ENCODE measurements around the gene TCOF1.

The TCOF1 gene

GRCh38 chr5:150325426-150325825, 32.1 kb upstream of the TCOF1 start:
- DNase-seq (ENCODE audit: low read depth, low spot score): no peak

DNA sequence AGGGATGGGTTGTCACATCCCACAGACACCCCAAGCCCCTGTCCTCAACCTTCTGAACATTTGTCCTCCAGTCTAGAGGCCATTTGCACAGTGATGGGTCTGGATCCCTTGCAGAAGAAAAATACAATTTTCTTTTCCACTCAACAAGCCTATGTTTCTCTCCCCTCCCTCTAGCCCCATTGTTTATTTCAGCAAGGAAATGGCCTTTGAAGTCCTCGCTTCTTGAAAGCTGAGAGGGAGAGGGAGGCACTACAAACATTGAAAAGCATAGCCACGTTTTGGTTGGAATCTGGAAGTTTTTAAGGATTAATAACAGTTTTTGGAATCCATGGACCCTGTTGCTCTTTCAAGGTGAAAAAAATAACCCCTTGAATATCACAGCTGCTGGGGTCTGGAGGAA, 30.8 kb upstream of the TCOF1 start:
- DNase-seq (ENCODE audit: low read depth, low spot score): no peak

DNA sequence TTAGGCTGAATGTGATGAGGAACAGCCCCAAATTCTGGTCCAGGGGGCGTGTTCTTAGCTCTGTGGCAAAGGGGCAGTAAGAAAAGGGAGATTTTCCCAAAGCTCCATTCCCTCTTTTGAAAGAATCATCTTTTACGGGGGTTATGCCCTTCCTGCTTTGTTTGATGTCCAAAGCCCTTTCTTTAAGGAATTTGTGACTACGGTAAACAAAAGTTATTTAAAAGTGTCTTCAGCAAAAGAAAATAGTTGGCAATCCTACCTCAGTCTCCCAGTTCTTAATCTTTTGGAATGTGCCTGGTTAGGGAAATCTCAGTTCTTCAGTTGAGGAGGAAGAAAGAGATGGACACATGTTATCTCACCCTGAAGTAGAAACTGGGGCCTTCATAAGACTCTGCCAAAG, 30.4 kb upstream of the TCOF1 start:
- DNase-seq (ENCODE audit: low read depth, low spot score): no peak

GRCh38 chr5:150328515-150328914, 29.0 kb upstream of the TCOF1 start:
- no peak for DNase-seq (ENCODE audit: low read depth, low spot score)

GRCh38 chr5:150329038-150329437, 28.5 kb upstream of the TCOF1 start:
- no peak for DNase-seq (ENCODE audit: low read depth, low spot score)

DNA sequence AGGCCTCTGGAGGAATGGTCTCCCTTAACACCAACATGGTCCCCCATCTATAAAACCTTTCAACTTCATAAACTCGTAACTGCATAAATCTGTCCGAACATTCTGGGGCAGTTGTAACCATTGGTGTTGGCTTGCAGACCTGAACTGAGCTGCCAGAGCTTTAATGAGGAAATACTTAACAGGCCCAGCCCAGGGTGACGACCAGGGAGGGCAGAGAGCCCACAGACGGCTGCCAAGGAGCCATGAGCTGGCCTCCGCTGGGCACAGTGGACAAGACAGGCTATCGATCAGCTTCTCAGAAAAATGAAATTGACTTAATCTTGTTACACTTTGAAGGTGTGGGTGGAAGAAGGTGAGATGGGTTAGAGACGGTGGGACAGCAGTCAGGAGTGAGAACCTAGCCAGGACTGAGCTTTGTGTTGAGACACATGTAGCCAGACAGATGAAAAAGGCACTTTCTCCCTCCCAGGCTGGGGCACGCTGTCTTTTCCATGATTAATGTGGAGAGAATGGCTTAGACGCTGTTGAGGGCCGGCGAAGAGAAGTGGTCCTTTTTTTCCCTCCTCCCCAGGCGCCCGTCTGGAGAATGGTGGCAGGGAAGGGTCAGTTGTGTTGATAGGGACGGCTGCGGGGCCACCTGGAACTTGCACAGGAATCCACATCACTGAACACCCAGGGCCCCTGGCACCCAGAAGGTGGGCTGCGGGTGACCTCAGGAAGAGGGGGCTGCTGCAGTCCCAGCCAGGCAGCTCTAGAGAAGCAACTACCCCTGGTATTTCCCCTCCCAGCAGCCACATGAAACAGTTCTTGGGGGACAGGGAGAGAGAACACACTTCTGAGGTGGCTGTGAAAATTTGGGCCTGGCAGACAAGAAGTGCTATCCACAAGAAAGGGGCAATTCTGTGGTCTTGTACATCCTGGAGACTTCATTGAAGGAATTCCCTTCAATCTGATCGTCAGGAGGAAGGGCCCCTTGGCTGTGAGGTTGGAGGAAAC, 27.3 kb upstream of the TCOF1 start:
- no peak for DNase-seq (ENCODE audit: low read depth, low spot score)

DNA sequence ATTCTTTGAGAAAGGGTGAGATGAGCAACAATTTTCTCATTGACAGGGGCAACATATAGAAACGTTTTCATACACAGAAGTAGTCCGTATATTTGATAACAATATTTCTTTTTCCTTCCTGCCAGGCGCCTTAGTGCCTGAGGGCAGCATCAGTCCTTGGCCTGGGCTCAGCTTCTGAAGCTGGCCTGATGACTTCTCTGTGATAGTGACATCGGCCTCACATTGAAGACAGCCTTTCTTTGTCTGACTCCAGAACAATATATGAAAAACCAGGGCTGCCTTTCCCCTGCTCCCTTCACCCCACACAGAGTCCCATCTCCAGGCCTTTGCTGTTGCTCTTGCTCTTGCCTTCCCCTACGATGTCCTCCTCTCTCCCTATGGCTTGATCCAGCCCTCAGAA, 24.1 kb upstream of the TCOF1 start:
- DNase-seq (ENCODE audit: low read depth, low spot score): no peak

DNA sequence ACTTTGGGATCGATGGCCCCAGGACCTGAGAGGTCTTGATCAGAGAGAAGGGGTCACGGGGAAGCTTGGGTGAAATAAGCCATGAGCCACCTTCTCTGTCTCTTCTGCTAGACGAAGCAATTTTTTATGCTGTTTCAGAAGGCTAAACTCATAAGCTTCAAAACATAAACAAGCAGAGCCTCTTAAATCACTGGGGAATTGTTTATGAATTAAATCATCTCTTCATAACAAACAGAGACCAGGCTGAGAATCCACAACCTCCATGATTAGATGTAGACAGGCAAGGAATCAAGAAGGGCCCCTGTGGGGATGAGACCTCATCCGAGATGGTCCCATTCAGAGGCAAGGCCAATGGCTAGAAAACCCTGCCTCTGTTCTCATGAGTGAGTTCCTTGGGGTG, 21.7 kb upstream of the TCOF1 start:
- DNase-seq (ENCODE audit: low read depth, low spot score): no peak

DNA sequence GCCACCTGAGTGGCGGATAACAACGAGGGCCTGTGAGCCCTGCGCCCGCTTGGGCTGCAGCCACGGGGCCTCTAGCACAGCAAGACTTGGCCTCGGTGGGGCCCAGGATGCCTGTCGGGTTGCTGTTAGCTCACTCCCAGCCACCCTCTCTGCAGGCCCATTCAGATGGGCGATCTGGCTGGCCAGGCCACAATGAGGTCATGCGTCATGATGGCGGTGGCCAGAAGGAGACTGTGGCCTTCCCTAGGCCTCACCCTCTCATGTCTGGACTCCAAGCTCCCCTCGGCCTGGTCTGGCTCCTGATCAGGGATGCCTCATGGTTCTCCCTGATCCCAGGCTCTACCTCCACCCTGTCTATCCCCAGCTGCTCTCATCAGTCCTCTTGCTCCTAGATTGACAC, 19.0 kb upstream of the TCOF1 start:
- DNase-seq (ENCODE audit: low read depth, low spot score): no peak

- no peak for DNase-seq (ENCODE audit: low read depth, low spot score)
Observed at GRCh38 chr5:150339165-150339564, 18.3 kb upstream of the TCOF1 start.

- DNase-seq (ENCODE audit: low read depth, low spot score): no peak
Observed at GRCh38 chr5:150339841-150340240, 17.7 kb upstream of the TCOF1 start.

DNA sequence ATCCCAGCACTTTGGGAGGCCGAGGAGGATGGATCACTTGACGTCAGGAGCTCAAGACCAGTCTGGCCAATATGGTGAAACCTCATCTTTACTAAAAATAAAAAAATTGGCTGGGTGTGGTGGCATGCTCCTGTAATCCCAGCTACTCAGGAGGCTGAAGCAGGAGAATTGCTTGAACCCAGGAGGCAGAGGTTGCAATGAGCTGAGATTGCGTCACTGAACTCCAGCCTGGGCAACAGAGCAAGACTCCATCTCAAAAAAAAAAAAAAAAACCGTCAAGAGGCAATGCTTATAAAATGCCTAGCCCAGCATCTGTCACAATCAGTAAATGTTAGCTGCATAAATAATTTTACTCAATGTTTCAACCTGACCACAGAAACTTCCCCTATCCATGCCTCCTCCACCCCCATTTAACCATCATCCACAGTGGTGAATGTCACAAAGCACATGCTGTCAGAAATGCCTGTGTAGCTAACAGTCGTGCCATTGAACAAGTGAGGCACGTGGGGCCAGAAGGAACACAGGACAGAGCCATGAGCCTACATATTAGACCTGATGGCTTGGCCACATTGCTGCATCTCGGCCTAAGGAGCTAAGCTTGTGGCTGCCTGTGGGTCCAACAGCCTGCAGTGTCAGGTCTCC, 16.8 kb upstream of the TCOF1 start:
- DNase-seq (ENCODE audit: low read depth, low spot score): no peak

- no peak for DNase-seq (ENCODE audit: low read depth, low spot score)
Observed at GRCh38 chr5:150341331-150341730, 16.2 kb upstream of the TCOF1 start.

DNA sequence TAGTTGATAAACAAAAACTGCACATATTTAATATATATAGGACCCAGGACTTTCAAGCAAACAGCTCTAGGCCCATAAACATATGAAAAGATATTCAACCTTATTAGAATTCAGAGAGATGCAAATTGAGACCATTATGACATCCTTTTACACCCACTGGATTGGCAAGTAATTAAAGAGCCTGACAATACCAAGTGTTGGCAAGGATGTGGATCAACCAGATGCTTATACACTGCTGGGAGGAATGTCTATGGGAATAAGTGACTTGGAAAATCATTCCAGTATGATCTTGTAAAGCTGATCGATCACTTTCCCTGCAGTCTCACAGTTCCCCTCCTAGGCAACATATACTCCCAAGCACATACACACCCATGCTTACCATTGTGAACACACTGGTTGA, 15.5 kb upstream of the TCOF1 start:
- DNase-seq (ENCODE audit: low read depth, low spot score): no peak

- no peak for DNase-seq (ENCODE audit: low read depth, low spot score)
Observed at GRCh38 chr5:150342583-150342982, 14.9 kb upstream of the TCOF1 start.

DNA sequence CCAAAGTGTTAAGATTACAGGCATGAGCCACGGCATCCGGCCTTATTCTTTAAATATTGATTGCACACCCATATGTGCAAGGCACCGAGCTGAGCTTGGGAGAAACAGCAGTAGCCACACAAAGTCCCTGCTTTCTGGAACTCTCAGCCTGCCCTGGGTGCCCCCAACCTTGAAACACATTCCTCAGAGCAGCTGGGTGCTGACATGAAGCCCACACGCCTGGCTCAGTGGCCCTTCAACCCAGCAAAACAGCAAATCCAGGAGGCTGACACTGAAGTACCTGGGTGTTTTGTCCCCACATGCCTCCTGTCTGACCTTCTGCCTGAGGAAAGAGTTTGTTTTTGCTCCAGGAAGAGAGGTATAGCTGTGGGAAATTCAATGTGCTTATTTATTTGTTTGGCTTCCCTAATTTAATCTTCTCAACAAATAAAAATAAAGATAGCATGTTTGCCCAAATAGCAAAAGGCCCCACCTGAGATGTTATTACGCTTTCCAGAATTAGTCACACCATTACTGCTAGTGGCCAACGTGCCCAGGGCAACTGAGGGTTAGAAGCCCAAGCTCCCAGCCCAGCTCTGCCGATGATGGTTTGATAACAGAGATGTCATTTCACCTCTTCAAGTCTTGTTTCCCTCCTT, 13.4 kb upstream of the TCOF1 start:
- DNase-seq (ENCODE audit: low read depth, low spot score): no peak

DNA sequence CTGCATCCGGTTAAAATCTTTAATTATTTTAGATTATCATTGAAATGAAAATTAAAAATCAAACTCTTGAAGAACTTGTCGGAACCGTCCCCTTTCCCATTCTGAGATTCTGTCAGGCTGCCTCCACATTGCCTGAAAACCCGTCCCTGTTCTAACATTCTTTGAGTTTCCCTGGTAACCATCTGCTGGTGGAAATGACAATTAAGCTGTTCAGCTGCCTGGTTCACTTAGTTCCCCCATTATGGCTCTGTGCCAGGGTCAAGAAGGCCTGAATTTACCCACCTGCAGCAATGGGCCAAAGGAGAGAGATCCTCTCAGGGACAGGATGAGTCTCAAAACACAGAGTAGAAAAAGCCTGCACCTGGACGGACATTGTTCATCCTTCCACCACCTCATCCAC, 11.8 kb upstream of the TCOF1 start:
- no peak for DNase-seq (ENCODE audit: low read depth, low spot score)

DNA sequence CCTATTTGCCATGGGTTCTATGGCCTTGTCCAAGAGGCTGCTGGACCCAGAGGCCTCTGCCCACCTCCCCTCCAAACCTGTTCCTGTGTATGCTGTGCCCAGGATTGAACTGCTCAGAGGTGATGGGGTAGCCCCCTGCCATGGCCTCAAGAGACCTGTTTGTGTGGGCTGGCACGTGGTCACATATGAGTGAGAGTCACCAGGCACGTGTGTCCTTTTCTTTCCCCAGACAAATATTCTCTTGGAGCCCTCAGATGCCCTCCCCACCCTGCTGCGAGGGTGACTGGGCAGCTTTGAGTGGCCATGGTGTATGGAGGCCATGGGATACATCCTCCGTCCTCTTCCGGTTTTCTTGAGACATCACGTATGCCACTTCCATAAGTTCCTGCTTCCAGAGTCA, 10.9 kb upstream of the TCOF1 start:
- DNase-seq (ENCODE audit: low read depth, low spot score): no peak

DNA sequence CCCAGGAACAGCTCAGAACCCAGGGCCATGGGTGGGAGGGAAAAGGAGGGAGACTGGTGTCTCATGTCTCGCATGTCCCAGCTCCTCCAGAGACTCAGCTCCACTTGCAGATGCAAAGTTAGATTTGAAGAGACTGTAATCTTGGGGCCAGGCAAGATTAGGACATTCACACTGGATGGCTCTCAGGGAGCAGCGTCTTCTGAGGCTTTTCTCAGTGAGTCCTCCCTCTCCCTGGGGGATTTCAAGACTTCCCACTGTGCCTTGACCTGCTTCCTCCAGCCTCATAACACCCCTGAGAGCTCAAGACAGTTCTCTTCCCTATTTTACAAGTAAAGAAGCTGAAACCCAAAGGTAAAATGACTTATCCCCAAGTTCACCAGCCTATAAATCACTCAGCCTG, 10.5 kb upstream of the TCOF1 start:
- no peak for DNase-seq (ENCODE audit: low read depth, low spot score)

GRCh38 chr5:150347451-150347850, 10.0 kb upstream of the TCOF1 start:
- no peak for DNase-seq (ENCODE audit: low read depth, low spot score)

DNA sequence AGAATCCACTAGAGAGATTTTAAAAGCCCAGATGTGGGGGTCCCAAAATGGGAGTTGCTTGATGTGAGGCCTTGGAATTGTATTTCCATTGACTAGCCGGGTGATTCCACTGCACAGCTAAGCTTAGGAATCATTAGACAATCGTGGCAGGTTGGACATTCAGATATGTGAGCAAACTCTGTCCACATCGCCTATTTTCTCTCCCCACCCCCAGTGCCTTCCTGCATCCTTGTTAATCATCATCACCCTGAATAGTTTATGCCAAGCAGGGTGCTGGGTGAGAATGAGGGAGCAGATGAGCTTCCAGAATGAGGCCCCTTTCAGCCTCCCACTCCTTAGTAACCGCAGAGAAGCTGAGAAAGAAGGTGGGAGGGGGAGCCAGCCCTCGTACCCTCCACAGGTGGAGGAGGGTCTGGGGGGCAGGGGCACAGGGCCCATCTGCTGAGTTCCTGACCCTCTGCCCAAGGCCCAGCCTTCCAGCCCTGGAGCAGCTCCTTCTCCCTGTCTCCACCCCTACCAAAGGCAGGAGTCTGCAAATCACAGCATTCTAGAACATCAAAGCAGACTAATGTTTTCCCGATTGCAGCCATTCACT, 7.7 kb upstream of the TCOF1 start:
- DNase-seq (ENCODE audit: low read depth, low spot score): no peak
